LoVo (cell line): ENCODE data around the gene TNFRSF14.
A peak's percentile ranks its signal among the peaks of the same experiment; 100 is the strongest.

Source experiments
- DNase-seq: peaks from one replicate; pipeline ENCODE4 v3.0.0-alpha.2; 2016; ENCODE audit warnings: low spot score

Gene TNFRSF14

DNA sequence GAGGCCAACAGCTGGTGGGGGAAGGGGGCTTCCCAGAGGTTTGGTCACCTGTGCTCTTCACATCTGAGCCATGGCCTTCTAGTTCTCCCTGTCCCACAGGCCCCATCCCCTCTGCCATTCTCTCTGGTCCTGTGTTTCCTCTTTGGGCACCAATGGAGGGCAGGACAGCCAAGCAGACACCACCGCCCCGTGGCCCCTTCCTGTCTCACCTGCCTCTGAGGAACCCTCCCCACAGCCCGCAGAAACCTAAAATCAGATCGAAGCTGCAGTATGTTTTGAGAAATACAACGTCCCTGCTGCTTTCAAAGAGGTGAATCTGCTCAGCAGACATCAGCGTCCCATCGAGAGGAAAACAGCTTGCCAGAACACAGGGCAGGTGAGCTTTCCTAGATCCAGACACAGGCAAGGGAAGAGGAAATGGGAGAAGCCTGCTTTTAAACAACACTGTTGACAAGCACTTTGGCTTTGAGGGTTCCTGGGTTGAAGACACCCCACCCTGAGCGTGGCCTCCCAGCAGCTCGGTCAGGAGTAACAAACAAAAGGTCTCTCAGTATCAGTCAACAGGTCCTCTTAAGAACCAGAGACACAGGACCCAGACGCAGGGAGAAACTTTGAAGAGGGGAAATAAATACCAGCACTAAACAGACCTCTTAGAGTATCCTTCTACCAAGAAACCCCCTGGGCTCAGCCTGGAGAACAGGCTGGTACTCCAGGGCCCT lies 32.1 kb upstream of the TNFRSF14 start:
- no peak for DNase-seq

DNA sequence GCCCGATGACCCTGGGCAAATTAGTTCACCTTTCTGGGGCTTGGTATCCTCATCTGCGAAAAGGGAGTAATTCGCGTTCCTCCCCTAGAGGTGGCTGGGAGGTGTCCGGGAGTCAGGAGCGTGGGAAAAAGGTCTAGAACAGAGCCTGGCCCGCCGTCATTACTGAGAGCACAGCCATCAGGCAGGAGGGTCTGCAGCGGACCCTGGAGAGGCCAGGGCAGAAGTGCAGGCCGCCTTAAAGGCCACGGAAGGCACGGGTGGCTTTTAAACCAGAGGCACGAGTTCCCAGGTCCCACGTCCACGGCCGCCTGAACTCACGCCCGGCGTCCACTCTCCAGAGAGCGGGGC lies 30.6 kb upstream of the TNFRSF14 start:
- no peak for DNase-seq

DNA sequence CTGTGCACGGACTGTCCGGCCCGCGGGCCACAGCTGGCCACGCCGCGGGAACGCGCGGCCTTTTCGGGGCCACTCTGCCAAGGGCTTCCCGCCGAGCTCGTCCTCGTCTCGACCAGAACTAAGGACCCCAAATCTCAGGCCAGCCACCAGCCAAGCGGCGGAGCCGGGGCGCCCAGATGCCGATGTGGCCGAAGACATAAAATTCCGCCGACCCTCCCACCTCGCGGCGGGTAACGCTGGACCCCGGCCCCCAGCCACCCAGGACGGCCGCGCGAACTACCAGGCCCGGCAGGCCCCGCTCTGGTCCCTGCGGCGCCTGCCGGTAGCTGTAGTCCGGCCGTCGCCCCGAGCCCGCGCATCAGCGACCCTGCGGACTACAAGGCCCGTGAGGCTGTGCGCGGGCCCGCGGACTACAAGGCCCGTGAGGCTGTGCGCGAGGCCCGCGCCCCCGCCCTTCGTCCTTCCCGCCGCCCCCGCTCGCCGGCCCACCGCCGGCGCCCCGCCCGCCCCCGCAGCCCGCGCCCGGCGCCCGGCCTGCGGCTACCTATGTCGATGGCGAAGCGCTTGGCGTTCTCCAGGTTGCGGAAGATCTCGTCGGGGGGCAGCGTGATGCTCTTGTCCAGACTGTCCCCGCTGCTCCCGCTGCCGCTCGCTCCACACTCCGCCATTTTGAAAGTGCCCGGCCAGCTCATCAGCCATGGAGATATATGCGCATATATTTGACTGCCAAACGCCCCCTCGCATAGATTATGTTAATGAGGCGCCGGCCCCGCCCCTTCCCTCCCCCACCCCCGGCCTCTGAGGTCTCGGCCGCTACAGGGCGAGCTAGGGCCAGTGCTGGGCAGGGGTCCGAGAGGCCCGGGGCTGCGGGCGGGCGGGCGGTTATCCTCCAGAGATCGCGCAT lies 30.0 kb upstream of the TNFRSF14 start, which contains the start of gene PANK4:
PANK4 (minus strand) TSS at position 677 of the 904 bp plus-strand sequence; CDS start at position 668, 9 bp downstream.
- DNase-seq, result peak; percentile 92

DNA sequence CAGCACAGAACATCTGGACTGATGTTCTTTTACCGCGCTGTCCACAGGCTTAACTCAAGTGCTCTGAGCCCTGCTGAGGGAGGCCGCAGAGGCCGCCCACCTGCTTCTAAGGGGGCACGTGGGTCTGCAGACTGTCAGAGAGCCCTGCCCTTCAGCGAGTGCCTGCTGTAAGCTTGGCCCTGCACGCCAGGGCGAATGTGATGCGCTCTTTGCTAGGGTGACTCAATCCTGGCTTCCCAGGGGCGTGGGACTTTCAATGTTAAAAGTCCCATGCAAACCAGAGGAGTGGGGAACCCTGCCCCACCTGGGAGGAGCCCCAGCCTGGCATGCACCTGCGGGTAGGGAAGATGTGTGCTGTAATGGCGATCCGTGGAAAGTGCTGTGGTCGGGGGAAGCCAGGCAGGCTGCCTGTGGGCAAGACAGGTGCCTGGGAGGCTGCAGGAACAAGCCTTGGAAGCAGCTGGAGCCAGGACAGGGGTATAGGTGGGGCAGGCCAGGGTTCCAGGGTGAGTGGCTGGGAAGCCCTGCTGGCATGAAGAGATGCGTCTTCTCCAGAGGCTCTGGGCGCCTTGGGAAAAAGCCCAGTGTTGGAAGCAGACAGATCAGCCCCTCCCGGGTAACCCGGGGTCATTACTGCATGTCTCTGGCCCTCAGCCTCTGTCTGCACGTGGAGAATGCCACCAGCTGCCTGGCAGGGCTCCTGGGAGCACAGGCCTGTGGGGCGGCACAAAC lies 29.2 kb upstream of the TNFRSF14 start:
- DNase-seq, result peak; percentile 36

DNA sequence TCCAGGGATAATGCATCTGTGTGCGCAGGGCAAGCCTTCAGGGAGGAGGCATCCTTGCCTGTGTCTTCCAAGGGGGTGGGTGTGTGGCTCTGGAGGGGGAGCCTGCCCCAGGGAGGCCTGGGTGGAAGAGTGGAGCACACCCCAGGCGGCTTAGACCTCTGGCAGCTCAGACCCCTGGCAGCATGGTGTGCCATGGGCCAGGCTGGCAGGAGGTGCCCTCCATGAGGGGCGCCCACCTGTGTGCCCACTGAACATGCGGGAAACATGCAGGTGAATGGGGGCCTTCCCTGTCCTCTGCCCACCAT lies 28.7 kb upstream of the TNFRSF14 start:
- DNase-seq, result no peak

DNA sequence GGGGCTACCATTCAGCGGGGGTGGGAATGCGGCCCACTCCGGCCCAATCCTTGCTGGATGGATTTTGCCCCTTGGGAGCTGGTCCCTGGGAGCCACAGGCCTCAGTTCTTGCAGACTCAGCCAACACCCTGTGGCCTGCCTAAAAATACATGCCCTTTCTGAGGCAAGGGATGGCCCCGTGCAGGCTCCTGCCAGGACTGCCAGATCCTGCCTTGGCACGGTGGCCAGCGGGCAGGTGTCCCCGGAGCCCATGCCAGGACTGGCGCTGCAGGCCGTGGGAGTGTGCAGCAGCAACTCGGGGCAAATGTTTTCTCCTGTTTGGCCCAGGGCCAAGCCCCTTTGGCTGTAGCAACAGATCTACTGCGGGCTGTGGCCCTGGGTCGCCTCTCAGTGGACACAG lies 28.2 kb upstream of the TNFRSF14 start:
- DNase-seq, result no peak

DNA sequence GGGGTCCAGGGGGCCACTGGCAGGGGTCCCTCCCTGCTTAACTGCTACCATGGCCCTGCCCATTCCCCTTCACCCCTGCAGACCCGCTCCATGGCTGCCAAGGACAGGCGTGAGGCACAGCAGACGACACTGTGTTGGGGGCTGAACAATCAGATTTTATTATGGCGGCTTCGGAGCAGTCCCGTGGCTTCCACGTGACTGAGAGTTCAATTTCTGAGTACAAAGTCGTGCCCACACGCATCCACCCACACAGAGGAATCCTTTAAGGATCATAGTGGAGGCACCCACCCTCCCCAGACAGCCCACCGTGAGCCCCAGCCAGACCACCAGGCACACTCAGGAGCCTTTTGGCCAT lies 27.6 kb upstream of the TNFRSF14 start:
- DNase-seq, result no peak

DNA sequence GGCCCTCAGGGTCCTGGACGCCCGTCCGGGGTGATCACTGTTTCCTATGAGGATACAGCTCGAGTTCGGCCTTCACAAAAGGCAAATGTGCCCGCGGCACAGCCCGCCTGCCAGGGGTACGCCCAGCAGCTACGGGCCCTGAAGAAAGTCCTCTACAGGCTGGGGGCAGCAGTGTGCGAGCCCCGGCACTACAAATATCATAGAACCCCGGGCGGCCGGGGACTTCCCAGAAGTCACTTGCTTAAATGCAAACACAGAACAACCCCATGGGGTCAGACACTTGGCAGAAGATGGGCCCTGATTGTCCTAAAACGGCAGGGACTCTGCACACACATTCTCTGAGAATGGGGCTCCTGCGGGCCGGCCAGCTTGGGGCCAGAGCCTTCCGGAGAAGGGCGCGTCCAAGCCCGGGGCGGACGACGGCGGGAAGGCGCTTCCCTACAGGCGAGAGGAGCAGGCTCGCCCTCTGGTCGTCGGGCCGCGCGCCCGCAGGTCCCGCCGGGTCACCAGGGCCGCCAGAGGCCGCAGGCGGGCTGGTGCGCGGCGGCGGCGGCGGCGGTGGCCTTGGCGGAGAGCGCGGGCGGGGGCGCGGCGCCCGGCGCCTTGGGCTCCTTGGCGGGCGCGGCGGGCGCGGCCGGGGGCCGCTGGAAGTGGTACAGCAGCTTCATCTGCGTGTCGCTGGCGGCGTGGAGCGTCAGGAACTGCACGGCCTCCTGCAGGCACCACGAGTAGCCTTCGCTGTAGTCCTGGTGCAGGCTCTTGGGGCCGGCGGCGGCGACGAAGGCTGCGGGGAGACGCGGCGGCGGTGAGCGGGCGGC lies 27.0 kb upstream of the TNFRSF14 start:
- no peak for DNase-seq

DNA sequence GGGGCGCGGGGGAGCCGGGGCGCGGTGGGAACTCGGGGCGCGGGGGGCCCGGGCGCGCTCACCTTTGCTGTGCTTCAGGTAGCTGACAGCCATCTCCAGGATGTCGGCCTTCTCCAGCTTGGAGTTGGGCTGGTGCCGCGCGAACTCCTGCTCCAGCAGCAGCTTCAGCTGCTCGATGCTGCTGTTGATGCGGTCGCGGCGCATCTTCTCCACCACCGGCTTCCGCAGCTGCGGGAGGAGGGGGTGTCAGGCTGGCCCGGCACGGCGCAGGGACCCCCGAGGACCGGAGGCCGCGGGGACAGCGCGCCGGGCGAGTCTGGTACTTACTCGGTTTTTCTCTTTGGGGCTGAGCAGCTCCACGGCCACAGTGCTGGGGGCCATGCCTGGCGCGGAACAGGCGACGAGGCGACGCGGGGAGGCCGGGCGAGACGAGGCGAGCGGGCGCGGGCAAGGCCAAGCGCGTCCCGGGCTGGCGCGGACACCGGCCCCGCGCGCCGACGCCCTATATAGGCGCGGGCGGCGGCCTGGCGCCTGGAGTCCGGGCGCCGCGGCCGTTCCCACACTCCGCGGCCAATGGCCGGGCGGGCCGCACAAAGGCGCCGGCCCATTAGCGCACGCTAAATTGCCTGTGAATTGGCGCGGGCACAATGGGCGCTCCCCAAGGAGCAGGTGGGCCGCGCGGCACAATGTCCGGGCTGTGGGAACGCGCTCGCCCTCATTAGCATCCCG lies 26.2 kb upstream of the TNFRSF14 start, which contains the start of gene HES5:
HES5 (minus strand) TSS at position 480 of the 729 bp plus-strand sequence; CDS start at position 381, 99 bp downstream.
- no peak for DNase-seq

DNA sequence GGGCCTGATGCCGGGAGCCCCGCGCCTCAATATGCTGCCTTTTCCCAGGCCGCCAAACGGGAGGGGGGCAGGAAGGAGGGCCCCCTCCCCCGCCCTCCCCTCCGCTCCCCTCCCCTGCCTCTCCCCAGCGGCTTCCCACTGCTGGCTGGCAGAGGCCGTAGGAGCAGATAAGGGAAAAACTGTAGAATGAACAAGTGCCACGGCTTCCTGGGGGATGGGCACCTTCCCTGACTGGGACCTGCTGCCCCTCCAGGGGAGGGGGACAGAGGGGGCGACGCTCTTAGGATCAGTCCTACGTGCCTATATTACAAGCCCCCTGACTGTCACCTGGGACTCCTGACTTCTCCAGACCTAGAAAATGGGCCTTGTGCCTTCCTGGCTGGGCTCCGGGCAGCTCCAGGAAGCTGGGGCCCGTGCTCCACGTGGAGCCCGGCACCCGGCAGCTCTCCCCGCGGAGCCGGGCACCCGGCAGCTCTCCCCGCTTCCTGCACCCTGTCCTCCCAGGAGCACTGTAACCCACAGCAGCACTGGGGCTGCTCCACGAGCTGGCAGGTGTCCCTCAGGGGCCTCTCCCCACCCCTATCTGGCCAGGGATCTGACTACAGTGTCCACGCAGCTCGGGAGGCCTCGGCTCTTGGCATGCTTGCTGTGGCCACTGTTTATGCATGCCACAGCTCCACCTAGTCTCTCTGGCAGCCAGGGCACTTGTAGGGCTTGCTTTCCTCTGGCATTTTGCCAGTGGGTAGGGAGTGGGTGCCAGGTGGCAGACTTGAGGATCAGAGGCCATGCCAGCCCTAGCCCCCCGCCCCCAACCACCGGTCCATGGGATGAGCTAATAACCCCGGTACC lies 25.4 kb upstream of the TNFRSF14 start:
- DNase-seq, result no peak

DNA sequence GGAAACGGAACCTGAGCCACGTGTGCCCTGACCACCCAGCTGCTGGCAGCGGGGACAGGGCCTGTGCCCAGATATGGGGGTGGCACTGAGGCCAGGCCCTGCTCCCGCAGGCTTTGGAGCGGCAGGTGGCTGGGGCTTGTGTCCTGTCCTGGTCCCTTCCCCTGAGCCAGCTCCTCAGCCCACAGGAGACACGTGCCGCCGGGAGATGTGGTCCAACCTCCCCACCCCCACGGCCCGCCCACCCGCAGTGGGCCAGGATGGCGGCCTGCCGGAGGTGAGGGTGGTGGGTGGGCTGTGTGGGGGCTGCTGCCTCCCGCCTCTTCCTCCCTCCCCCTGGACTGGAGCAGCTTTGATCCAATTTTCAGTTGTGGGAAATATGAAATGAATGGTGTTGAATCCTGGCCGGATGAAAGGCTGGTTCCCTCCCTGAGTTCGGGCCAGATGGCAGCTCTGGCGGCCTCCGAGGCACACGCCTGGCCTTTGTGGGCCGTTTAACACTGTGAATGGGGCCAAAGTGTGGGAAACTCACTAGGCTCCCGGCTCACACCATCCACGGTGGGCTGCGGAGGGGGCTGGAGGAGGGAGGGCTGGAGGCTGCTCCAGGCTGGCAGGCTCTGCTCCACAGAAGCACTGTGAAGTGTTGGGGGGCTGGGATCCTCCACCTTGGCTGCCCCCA lies 23.5 kb upstream of the TNFRSF14 start:
- no peak for DNase-seq

DNA sequence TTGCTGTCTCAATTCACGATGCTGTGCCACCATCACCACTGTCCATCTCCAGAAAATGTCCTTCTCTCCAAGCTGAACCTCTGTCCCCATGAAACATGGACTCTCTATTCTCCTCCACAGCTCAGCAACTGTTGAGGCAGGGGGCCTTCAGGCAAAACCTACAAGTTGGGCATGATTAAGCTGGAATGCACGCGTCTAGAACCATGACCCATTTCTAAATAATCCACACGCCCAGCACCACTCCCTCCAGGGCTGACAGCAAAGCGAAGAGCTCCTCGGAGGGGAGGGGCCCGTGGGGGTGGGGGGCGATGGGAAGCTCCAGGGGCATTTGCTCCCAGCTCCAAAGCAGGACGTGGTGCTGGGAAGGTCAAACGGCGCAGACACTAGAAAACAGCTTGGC lies 22.8 kb upstream of the TNFRSF14 start:
- no peak for DNase-seq

DNA sequence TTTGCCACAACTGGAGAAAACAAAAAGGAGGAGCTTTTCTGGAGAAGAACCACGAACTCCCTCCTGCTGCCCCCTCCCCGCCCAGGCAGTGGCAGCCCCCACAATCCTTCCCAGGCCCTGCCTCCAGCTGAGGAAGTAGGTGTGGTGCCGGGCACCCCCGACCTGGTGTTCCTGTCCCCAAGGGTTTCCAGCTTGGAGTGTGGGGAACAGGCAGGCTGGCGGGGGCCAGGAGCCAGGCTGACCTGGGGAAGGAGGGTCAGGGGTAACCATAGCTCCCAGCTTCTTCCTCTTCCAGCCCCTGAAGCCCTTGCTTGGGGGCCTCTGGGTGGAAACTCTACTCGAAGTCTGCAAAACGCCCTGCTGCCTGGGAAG lies 21.9 kb upstream of the TNFRSF14 start:
- DNase-seq, result no peak

DNA sequence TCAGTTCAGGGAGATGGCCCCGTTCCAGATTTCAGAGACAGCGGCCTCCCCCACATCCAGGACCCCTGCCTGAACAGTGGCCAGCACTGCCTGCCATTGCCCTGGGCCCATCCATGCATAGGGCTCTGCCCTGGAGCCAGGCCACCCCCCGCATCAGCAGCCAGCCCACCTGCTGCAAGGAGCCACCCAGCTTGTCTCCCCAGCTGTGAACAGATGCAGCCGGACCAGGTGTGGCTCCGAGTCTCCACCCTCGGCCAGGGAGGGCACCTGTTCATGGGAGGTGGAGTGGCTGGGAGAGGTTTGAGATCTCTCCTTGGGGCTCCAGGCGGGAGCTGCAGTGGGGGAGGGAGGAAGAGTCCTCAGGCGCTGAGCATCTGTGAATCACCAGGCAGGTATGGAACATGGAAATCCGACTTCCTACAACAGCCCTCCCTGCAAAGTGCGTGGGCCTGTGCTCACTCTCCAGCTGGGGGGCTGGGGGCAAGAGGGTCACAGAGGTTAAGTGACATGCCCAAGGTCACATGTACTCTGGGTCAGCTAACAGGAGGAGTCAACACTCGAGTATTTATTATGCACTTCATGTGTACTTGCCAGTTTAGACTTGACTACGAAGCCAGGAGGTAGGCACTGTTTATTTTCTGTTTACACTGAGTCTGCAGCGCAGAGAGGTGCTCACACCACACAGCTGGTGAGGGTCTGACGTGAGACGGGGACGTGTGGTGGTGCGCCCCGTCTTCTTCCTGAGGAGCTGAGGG lies 21.3 kb upstream of the TNFRSF14 start:
- no peak for DNase-seq

DNA sequence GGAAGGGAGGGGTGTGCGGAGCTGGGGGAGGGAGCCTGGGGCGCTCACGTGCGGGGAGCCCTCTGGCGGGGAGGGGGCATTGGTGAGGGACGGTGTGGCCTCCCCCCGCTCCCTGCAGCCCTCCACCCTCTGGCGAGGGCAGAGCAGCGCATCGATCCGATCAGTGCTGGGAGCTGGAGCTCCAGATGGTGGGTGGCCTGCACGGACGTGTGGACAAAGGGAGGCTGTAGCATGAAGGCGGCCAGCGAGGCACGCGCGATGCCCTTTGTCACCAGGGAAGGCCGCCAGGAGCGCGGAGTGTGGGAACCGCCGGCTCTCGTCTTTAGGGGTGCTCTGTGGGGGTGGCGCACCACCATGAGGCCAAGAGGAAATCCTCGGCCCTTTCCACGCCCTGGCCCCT lies 20.7 kb upstream of the TNFRSF14 start:
- no peak for DNase-seq

DNA sequence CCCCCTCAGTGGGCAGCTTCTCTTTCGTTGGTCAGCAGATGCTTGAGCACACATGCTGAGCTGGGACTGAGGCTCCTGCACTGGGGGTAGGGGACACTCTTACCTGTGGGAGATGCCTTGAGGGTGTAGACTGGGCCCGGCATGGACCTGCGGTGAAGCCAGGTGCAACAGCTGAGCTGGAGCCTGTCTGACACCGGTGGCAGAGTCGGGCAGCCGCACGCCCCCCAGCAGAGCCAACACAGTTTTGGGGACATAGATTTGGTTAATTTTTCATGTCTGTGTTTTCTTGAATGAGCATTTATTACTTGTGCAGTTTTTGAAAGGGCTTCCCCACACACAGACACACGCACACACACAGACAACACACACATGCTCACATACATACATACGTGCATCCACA lies 20.2 kb upstream of the TNFRSF14 start:
- DNase-seq, result no peak

DNA sequence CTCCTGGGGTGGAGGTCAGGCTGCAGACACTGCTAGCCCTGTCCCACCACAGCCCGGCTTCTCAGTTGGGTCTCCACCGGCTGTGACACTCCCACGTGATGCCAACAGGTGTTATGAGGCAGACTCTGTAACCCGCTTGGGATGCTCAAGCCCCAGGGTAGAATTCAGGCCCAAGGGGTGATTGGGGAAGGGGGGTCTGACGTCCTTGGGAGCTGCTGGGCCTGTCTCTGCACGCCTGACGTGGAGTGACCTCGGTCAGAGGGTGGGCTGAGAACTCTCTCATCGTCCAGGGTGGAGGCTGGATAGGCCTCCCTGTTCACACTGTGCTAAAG lies 18.4 kb upstream of the TNFRSF14 start:
- DNase-seq, result no peak

DNA sequence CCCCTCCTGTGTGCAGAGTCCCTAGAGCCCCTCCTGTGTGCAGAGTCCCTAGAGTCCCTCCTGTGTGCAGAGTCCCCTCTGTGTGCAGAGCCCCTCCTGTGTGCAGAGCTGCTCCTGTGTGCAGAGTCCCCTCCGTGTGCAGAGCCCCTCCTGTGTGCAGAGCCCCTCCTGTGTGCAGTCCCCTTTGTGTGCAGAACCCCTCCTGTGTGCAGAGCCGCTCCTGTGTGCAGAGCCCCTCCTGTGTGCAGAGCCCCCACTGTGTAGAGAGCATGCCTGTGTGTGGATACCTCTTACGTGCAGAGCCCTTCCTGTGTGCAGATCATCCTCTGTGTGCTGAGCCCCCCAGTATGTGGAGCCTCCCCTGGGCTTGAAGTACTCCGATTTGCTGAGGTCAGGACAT lies 17.8 kb upstream of the TNFRSF14 start:
- DNase-seq, result no peak

DNA sequence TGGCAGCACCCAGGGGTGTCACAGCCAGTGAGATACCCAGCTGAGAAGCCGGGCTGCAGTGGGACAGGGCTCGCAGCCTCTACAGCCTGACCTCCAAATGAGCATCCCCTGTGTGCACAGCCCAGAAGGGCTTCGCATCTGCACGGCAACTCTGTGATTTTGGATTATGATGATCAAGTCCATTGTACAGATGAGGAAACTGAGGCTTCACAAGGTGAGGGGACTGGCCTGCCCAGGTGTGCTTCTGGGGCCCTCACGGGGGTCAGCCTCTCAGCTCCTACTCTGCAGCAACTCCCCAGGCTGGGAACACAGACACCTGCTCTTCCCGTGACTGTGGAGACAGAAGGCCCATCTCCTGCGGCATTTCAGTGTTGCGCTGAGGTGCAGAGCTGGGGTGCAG lies 17.3 kb upstream of the TNFRSF14 start:
- no peak for DNase-seq
